CD14-positive monocyte (primary cell): ENCODE measurements around the gene CUBN. TPM values are rescaled to one million over a fixed set of nuclear protein-coding genes. Genes with fewer than 3 reads are reported as not detected.

Experiments
- DNase-seq, 3 donors: peaks; one replicate each; pipeline ENCODE4 v3.0.0-alpha.2; 2011 to 2022
- H2AFZ ChIP-seq: 2 replicates; pipeline ENCODE4 v1.6.0; 2012; ENCODE audit warnings: mild to moderate bottlenecking, low read depth, low read length, inconsistent platforms; ENCODE audit not compliant: insufficient read depth, poor library complexity, severe bottlenecking
- H3K27ac ChIP-seq, 2 donors: 1 replicate in 1 of 2; 2 replicates in 1 of 2; pipeline ENCODE4 v1.5.1; 2012 to 2013; ENCODE audit warnings: low read length in 2 of 2, control low read depth in 1 of 2, inconsistent platforms in 1 of 2, low read depth in 1 of 2, mild to moderate bottlenecking in 1 of 2
- H3K27me3 ChIP-seq, 2 donors: one replicate each; pipeline versions ENCODE4 v1.6.0 to v1.6.1; 2011 to 2013; ENCODE audit warnings: low read length in 2 of 2; ENCODE audit not compliant: control insufficient read depth in 2 of 2, insufficient read depth in 2 of 2
- H3K36me3 ChIP-seq, 2 donors: replicated peaks in 1 of 2; 1 replicate in 1 of 2; 2 replicates in 1 of 2; pipeline versions ENCODE4 v1.5.1 to v1.6.1; 2012 to 2013; ENCODE audit warnings: low read length in 2 of 2, control low read depth in 1 of 2, inconsistent platforms in 1 of 2, mild to moderate bottlenecking in 1 of 2; ENCODE audit not compliant: insufficient read depth in 2 of 2, control insufficient read depth in 1 of 2
- H3K4me1 ChIP-seq, 2 donors: 1 replicate in 1 of 2; 2 replicates in 1 of 2; pipeline versions ENCODE4 v1.5.1 to v1.6.1; 2012 to 2013; ENCODE audit warnings: low read length in 2 of 2, control low read depth in 1 of 2, inconsistent platforms in 1 of 2, mild to moderate bottlenecking in 1 of 2, moderate library complexity in 1 of 2; ENCODE audit not compliant: insufficient read depth in 2 of 2, control insufficient read depth in 1 of 2
- H3K4me2 ChIP-seq: replicated peaks from 2 replicates; pipeline ENCODE3; 2012; ENCODE audit warnings: low read length, moderate library complexity, mild to moderate bottlenecking; ENCODE audit not compliant: poor library complexity, severe bottlenecking; ENCODE audit errors: extremely low read depth
- H3K4me3 ChIP-seq, 3 experiments: fragments of 200-600 bp in 1 of 3; sonication (generic) in 1 of 3; replicated peaks in 1 of 3; 1 replicate in 2 of 3; 2 replicates in 1 of 3; pipeline ENCODE4 v1.5.1; 2011 to 2013; ENCODE audit warnings: low read length in 3 of 3, mild to moderate bottlenecking in 3 of 3, control low read depth in 2 of 3, low read depth in 2 of 3, inconsistent platforms in 1 of 3, moderate library complexity in 1 of 3
- H3K79me2 ChIP-seq: 2 replicates; pipeline ENCODE4 v1.6.0; 2012; ENCODE audit warnings: mild to moderate bottlenecking, control low read depth, inconsistent platforms, low read length, moderate library complexity; ENCODE audit not compliant: insufficient read depth
- H3K9ac ChIP-seq: 2 replicates; pipeline ENCODE4 v1.6.0; 2017; ENCODE audit warnings: low read length, mild to moderate bottlenecking; ENCODE audit not compliant: insufficient read depth, poor library complexity, severe bottlenecking
- H3K9me3 ChIP-seq, 2 donors: replicated peaks in 1 of 2; 1 replicate in 1 of 2; 2 replicates in 1 of 2; pipeline versions ENCODE4 v1.5.1 to v1.6.1; 2012 to 2013; ENCODE audit warnings: low read length in 2 of 2, control low read depth in 1 of 2; ENCODE audit not compliant: control insufficient read depth in 1 of 2, insufficient read depth in 1 of 2
- H4K20me1 ChIP-seq: 2 replicates; pipeline ENCODE4 v1.6.0; 2012; ENCODE audit warnings: mild to moderate bottlenecking, low read length, control low read depth, moderate library complexity; ENCODE audit not compliant: insufficient read depth
- H3K27ac Mint-ChIP-seq, 7 donors: one replicate each; pipeline ENCODE4 v1.8.0; 2020; ENCODE audit warnings: mild to moderate bottlenecking in 7 of 7, mixed read lengths in 7 of 7, moderate library complexity in 6 of 7, inconsistent platforms in 2 of 7
- H3K27me3 Mint-ChIP-seq, 3 donors: one replicate each; pipeline ENCODE4 v1.8.0; 2021 to 2022; ENCODE audit warnings: low read depth in 3 of 3, mild to moderate bottlenecking in 3 of 3, mixed read lengths in 3 of 3, moderate library complexity in 3 of 3, inconsistent platforms in 1 of 3
- H3K36me3 Mint-ChIP-seq, 2 donors: one replicate each; pipeline ENCODE4 v1.8.0; 2020; ENCODE audit warnings: mixed read lengths in 2 of 2, inconsistent platforms in 1 of 2, mild to moderate bottlenecking in 1 of 2
- H3K4me1 Mint-ChIP-seq: one replicate; pipeline ENCODE4 v1.8.0; 2020; ENCODE audit warnings: mild to moderate bottlenecking, mixed read lengths
- H3K4me3 Mint-ChIP-seq, 2 donors: one replicate each; pipeline ENCODE4 v1.8.0; 2020; ENCODE audit warnings: mild to moderate bottlenecking in 2 of 2, mixed read lengths in 2 of 2, moderate library complexity in 1 of 2
- H3K9me3 Mint-ChIP-seq, 7 donors: one replicate each; pipeline ENCODE4 v1.8.0; 2020 to 2022; ENCODE audit warnings: mixed read lengths in 7 of 7, mild to moderate bottlenecking in 6 of 7, moderate library complexity in 6 of 7, inconsistent platforms in 2 of 7
- WGBS: methylation state at CpG from one replicate; pipeline ENCODE4 v1.1.5; 2013; ENCODE audit warnings: missing lambda C conversion rate; ENCODE audit not compliant: insufficient coverage; 5-methylcytosine and 5-hydroxymethylcytosine counted together
- intact Hi-C, 2 donors: fragments of 100-400 bp; cut with micrococcal nuclease; formaldehyde crosslinking; loops; one replicate each; pipeline versions ENCODE4 v1.15.0 to v1.15.1; 2023
- polyA plus RNA-seq, 3 donors: library from polyadenylated mRNA; depleted of rRNA in 1 of 3; unstranded in 2 of 3; stranded (reverse) in 1 of 3; fragments of 300-500 nt in 2 of 3; fragments of >200 nt in 1 of 3; fragmentation: Illumina TruSeq in 2 of 3; gene quantifications; 1 replicate in 2 of 3; 2 replicates in 1 of 3; pipeline ENCODE4 v1.2.3, GENCODE V29; 2012 to 2021
- TF ChIP-seq, protein P1 (sequence below): fragments of 200-600 bp; IDR thresholded peaks from one replicate; pipeline ENCODE4 v1.8.0; 2022; ENCODE audit warnings: antibody characterized with exemption, mild to moderate bottlenecking

CUBN gene
- polyA plus RNA-seq, 3 donors = 0.95 TPM; not detected in 2

GRCh38 chr10:17109046-17109445 lies 20.6 kb downstream of the CUBN start:
- TF ChIP-seq, protein P1, sequence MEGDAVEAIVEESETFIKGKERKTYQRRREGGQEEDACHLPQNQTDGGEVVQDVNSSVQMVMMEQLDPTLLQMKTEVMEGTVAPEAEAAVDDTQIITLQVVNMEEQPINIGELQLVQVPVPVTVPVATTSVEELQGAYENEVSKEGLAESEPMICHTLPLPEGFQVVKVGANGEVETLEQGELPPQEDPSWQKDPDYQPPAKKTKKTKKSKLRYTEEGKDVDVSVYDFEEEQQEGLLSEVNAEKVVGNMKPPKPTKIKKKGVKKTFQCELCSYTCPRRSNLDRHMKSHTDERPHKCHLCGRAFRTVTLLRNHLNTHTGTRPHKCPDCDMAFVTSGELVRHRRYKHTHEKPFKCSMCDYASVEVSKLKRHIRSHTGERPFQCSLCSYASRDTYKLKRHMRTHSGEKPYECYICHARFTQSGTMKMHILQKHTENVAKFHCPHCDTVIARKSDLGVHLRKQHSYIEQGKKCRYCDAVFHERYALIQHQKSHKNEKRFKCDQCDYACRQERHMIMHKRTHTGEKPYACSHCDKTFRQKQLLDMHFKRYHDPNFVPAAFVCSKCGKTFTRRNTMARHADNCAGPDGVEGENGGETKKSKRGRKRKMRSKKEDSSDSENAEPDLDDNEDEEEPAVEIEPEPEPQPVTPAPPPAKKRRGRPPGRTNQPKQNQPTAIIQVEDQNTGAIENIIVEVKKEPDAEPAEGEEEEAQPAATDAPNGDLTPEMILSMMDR = no peak
- Histone ChIP-seq H3K79me2 (no peaks in the 10 kb centered on the region), H3K4me3 (no peak overlapping the region), H3K27ac (no peak overlapping the region), H3K36me3 (no peaks in the 10 kb centered on the region), H3K4me1 (no peaks in the 10 kb centered on the region), H3K4me2 (no peak overlapping the region), H3K9me3 (no peaks in the 10 kb centered on the region), H3K27me3 (no peaks in the 10 kb centered on the region), H3K9ac (no peak overlapping the region), H2AFZ (no peak overlapping the region), H4K20me1 (no peaks in the 10 kb centered on the region)
- H3K4me3 Mint-ChIP-seq = no peak overlapping the region
- H3K4me1 Mint-ChIP-seq = peaks cover 11% of the 10 kb centered on the region
- H3K27ac Mint-ChIP-seq = peak overlapping the region in 2 of 7 donors; percentile 45 to 63
- H3K9me3 Mint-ChIP-seq = no peaks in the 10 kb centered on the region
- intact Hi-C loops = no loop called here
- no peaks in the 10 kb centered on the region for H3K36me3 Mint-ChIP-seq
- H3K27me3 Mint-ChIP-seq = no peaks in the 10 kb centered on the region
- WGBS = no CpG with 5 or more reads among the region's 2 CpGs
- no peak for DNase-seq

- Histone ChIP-seq H3K4me2 (no peak overlapping the region), H3K9me3 (no peaks in the 10 kb centered on the region), H2AFZ (no peak overlapping the region), H3K4me1 (no peaks in the 10 kb centered on the region), H3K79me2 (no peaks in the 10 kb centered on the region), H3K27me3 (no peaks in the 10 kb centered on the region), H3K27ac (no peak overlapping the region), H3K4me3 (no peak overlapping the region), H4K20me1 (no peaks in the 10 kb centered on the region), H3K9ac (no peak overlapping the region), H3K36me3 (no peaks in the 10 kb centered on the region)
- peaks cover 12% of the 10 kb centered on the region for H3K4me1 Mint-ChIP-seq
- H3K27me3 Mint-ChIP-seq = no peaks in the 10 kb centered on the region
- no peaks in the 10 kb centered on the region for H3K36me3 Mint-ChIP-seq
- H3K27ac Mint-ChIP-seq = no peak overlapping the region
- TF ChIP-seq, protein P1 = no peak
- no peaks in the 10 kb centered on the region for H3K9me3 Mint-ChIP-seq
- intact Hi-C loops = no loop called here
- no CpG with 5 or more reads among the region's 5 CpGs for WGBS
- no peak for DNase-seq
- no peak overlapping the region for H3K4me3 Mint-ChIP-seq
Observed at GRCh38 chr10:17106991-17107390, 22.6 kb downstream of the CUBN start.
